Adrenal gland (tissue), 12 donors: Measurements from ENCODE around the gene DYNC2LI1. TPM values are rescaled to one million over a fixed set of nuclear protein-coding genes. Genes with fewer than 3 reads are reported as not detected.

Experiments
- DNase-seq, 7 donors: peaks; one replicate each; pipeline ENCODE4 v3.0.0-alpha.2; 2019 to 2020
- H3K27ac ChIP-seq, 5 donors: fragments of 200-600 bp; sonication (generic) in 4 of 5; 1 replicate in 3 of 5; 2 replicates in 2 of 5; pipeline versions ENCODE4 v1.5.1 to v1.8.0; 2016 to 2020; ENCODE audit warnings: mild to moderate bottlenecking in 1 of 5
- H3K27me3 ChIP-seq: fragments of 200-600 bp; 2 replicates; pipeline ENCODE4 v1.8.0; 2021
- H3K36me3 ChIP-seq, 2 donors: fragments of 200-600 bp; replicated peaks in 1 of 2; 1 replicate in 1 of 2; 2 replicates in 1 of 2; pipeline versions ENCODE4 v1.5.1 to v1.8.0; 2018 to 2022
- H3K4me1 ChIP-seq, 2 donors: fragments of 200-600 bp; replicated peaks in 1 of 2; 1 replicate in 1 of 2; 2 replicates in 1 of 2; pipeline versions ENCODE4 v1.5.1 to v1.8.0; 2018 to 2021
- H3K4me3 ChIP-seq, 4 donors: fragments of 200-600 bp; sonication (generic) in 3 of 4; one replicate each; pipeline ENCODE4 v1.5.1; 2016 to 2018
- H3K9me3 ChIP-seq, 3 donors: fragments of 200-600 bp; sonication (generic) in 1 of 3; replicated peaks in 1 of 3; 1 replicate in 2 of 3; 2 replicates in 1 of 3; pipeline versions ENCODE4 v1.5.1 to v1.8.0; 2016 to 2021
- POLR2A ChIP-seq, 2 donors: fragments of 450-650 bp; IDR thresholded peaks; one replicate each; pipeline ENCODE4 v1.6.1; 2017; ENCODE audit warnings: antibody characterized with exemption in 2 of 2, mild to moderate bottlenecking in 2 of 2, moderate library complexity in 1 of 2
- WGBS, 4 donors: extraction: QIAGEN DNeasy Blood & Tissue Kit in 2 of 4; methylation state at CpG; one replicate each; pipeline versions ENCODE4 v1.1.5 to v1.1.7; 2013 to 2017; 5-methylcytosine and 5-hydroxymethylcytosine counted together
- intact Hi-C, 2 donors: fragments of 100-400 bp; cut with DNase I; formaldehyde crosslinking; loops; one replicate each; pipeline versions ENCODE4 v1.14.1 to v1.15.0; 2022 to 2023
- polyA plus RNA-seq, 3 donors: library from polyadenylated mRNA; stranded (reverse); fragments of 200-250 nt in 2 of 3; fragments of 350-450 nt in 1 of 3; fragmentation: Illumina TruSeq in 1 of 3; extraction: RNeasy Lipid Tissue Mini Kit (QIAGEN cat#74804) in 1 of 3; gene quantifications; one replicate each; pipeline ENCODE4 v1.2.3, GENCODE V29; 2013 to 2014
- total RNA-seq, 9 donors: library from RNA; depleted of rRNA in 4 of 9; stranded (reverse); fragments of >200 nt in 4 of 9; fragments of 120-200 nt in 1 of 9; fragmentation: NEBNext Ultra II Directional in 1 of 9; extraction: Animal tissue kit (Norgen Biotek cat#: 25700) in 1 of 9; gene quantifications; one replicate each; pipeline versions ENCODE4 v1.1.0 to v1.2.4, GENCODE V29; 2013 to 2023
- TF ChIP-seq, protein P1 (sequence below), 6 experiments: fragments of 450-650 bp in 4 of 6; fragments of 200-600 bp in 2 of 6; sonication (generic) in 1 of 6; IDR thresholded peaks; 1 replicate in 5 of 6; 2 replicates in 1 of 6; pipeline versions ENCODE4 v1.5.1 to v1.8.0; 2016 to 2021; ENCODE audit warnings: antibody characterized with exemption in 6 of 6, mild to moderate bottlenecking in 2 of 6, moderate library complexity in 1 of 6
- donor health status: healthy with polysubstance abuse.
- donor health status: Bipolar disorder and iron deficiency.
- donor health status: DM: yes; HTN: yes; CAD: no.
- donor health status: DM: no; HTN: no; CAD: no.
- donor health status: DM: no; HTN: no; CAD: no.
- donor health status: DM: yes; HTN: yes; CAD: no.

DYNC2LI1 gene
- total and polyA plus RNA-seq, 12 donors: 16.9 to 80.5 (median 30.5) TPM

DNA sequence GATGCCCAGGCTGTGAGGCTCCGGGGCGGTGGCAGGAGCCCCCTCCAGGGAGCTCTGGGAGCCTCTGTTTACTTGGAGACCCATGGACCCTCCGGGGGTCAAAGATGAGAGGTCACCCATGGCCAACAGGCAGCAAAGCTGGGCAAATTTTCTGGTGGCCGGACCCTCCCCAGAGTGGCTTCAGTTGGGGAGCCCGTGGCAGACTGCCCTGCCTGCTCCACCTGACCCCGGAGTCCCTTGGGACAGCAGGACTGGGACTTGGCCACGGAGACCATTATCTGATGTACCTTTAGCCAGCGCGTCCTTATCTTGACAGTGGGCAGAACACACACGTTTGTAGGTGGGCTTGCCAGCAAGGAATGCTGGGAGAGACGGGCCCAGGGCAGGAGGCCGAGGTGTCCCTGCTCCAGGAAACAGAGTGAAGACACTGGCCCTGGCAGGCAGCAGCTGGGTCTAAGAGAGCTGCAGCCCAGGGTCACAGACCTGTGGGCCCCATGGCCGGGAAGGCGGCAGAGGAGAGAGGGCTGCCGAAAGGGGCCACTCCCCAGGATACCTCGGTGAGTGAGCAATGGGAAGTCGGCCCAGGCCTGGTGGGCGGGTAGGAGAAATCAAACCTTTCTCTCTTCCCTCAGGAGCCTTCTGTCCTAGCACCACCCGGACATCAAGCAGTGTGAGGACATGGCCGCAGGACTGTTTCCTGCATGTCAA is 64.9 kb downstream of the DYNC2LI1 start, which contains the start of the genes ABCG5 and ABCG8:
Gene ABCG5 (minus strand): TSS at position 280 of the 708 bp plus-strand sequence. CDS start 160 bp downstream, at position 120.
Gene ABCG8 (plus strand): TSS at position 412 of the 708 bp plus-strand sequence. CDS start 83 bp downstream, at position 495.
- H3K27me3 ChIP-seq: no peaks in the 10 kb centered on the region
- no peaks in the 10 kb centered on the region for H3K36me3 ChIP-seq
- TF ChIP-seq POLR2A (IDR thresholded peaks at IDR 0.05): no peak
- TF ChIP-seq, protein P1, sequence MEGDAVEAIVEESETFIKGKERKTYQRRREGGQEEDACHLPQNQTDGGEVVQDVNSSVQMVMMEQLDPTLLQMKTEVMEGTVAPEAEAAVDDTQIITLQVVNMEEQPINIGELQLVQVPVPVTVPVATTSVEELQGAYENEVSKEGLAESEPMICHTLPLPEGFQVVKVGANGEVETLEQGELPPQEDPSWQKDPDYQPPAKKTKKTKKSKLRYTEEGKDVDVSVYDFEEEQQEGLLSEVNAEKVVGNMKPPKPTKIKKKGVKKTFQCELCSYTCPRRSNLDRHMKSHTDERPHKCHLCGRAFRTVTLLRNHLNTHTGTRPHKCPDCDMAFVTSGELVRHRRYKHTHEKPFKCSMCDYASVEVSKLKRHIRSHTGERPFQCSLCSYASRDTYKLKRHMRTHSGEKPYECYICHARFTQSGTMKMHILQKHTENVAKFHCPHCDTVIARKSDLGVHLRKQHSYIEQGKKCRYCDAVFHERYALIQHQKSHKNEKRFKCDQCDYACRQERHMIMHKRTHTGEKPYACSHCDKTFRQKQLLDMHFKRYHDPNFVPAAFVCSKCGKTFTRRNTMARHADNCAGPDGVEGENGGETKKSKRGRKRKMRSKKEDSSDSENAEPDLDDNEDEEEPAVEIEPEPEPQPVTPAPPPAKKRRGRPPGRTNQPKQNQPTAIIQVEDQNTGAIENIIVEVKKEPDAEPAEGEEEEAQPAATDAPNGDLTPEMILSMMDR (IDR thresholded peaks at IDR 0.05): no peak
- no peaks in the 10 kb centered on the region for H3K9me3 ChIP-seq
- H3K4me1 ChIP-seq: no peaks in the 10 kb centered on the region
- peak in 2 of 7 donors; percentile 14 to 41 for DNase-seq
- intact Hi-C loops: no loop called here
- 84 to 89% (median 87%) methylated on average over 8 to 20 of the region's 20 CpGs for WGBS, 4 donors
- no peak within 1 kb of the TSS for H3K4me3 ChIP-seq
- H3K27ac ChIP-seq: no peak within 1 kb of the TSS

DNA sequence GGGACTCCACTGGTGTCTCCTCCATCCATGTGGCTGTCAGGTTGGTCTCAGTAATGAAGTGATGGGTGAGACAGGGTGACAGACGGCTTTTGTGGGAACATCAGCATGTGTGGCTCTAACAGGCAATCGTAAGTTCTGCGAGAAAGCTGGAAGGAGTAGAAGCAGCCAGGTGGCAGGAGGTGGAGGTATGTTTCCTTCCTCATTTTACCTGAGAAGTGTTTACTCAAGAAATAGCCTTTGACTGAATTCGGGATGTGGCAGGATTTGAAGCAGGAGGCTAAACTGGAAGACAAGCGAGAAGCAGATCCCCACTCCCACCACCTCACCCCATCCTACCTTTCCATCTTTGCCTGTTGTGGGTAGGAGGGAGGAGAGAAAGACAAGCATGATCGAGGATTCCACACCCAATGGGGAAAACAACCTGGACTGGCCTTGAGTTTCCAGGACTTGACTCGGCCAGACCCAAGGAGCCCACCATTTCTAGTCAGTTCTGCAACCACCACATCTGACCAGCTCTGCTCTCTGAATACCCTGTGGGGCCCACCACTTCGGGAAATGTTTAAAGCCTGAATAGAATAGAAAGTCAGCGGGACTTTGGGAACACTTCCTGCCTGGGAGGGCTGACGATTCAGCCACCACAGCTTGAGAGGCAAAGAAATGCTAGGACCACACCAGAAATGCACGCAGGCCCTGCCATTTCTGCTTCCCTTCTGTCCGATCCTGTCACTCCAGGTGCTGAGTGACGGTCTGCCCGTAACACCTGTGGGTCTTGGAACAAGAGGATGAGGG is 66.1 kb downstream of the DYNC2LI1 start:
- TF ChIP-seq POLR2A (IDR thresholded peaks at IDR 0.05): no peak
- TF ChIP-seq, protein P1 (IDR thresholded peaks at IDR 0.05): no peak
- H3K36me3 ChIP-seq: no peaks in the 10 kb centered on the region
- intact Hi-C loops: no loop called here
- no peak overlapping the region for H3K4me3 ChIP-seq
- peak in 1 of 7 donors; percentile 28 for DNase-seq
- H3K27me3 ChIP-seq: no peaks in the 10 kb centered on the region
- WGBS, 4 donors: 84 to 97% (median 88%) methylated on average over 11 to 14 of the region's 14 CpGs
- H3K27ac ChIP-seq: no peak overlapping the region
- no peaks in the 10 kb centered on the region for H3K4me1 ChIP-seq
- no peaks in the 10 kb centered on the region for H3K9me3 ChIP-seq

DNA sequence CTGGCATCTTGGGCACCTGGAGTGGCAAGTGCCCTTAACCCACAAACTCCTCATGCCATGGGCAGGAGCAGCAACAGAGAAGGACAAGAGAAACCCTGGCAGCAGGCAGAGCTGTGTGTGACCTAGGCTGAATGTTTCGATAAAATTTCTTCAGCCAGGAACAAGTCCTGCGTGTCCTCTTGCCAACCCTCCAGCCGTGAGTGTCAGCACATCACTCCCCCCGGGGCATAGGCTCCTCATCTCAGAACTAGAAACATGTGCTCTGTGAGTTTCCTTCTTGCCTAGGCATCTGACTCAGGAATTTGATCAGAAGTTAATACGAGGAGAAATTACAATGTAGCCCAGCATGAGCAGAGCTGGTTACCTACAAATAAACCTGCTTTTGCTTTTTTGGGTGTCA is 67.1 kb downstream of the DYNC2LI1 start:
- no peaks in the 10 kb centered on the region for H3K9me3 ChIP-seq
- TF ChIP-seq, protein P1 (IDR thresholded peaks at IDR 0.05): no peak
- TF ChIP-seq POLR2A (IDR thresholded peaks at IDR 0.05): no peak
- peak in 2 of 7 donors; percentile 6 to 25 for DNase-seq
- H3K4me1 ChIP-seq: no peaks in the 10 kb centered on the region
- no peak overlapping the region for H3K27ac ChIP-seq
- no peaks in the 10 kb centered on the region for H3K36me3 ChIP-seq
- intact Hi-C loops: no loop called here
- H3K27me3 ChIP-seq: no peaks in the 10 kb centered on the region
- 35 to 90% (median 76%) methylated on average over 4 to 5 of the region's 5 CpGs for WGBS, 4 donors
- no peak overlapping the region for H3K4me3 ChIP-seq
